ENCODE data around the gene NUP188. TPM values are rescaled to one million over a fixed set of nuclear protein-coding genes. Genes with fewer than 3 reads are reported as not detected.

Gene NUP188
- total and polyA plus RNA-seq, 12 donors: 12.7 to 27.3 (median 19.9) TPM

DNA sequence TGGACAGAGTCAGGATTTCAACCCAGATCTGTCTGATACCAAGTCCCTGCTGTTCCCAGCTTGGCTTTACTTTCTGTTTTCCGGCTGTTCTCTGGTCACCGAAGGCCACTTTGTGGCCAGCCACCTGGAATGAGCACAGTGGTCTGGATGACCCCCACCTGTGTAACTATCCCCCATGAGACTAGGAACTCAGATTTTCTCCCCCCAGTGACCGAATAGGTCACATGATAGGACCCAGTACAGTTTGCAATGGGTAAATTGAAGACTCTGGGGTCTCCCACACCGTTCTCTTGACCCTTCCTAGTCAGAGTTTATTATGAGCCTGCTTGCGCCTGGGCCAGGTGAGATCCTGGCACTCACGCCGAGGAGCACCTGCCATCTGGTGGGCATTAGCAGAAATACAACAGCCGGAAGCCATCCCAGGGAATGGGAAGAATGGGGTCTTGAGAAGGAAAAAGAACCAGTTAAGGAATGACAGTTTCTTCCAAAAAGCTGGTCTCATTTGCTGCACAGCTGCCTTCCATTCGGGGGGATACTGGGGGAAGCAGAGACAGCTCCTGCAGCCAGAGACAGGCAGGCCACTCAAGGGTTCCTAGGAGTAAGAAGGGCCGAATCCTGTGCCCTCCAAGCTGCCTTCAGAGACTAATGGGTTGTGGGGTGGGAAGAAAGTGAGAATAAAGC, 19.6 kb upstream of the NUP188 start:
- intact Hi-C loops (cut with DNase I): loop anchor here (1.0 to 5.0 kb wide), 3 partner anchors 46 to 65 kb away; partner anchors contain the start of genes KYAT1 (in 2 of the 10) and LRRC8A (in 2 of the 10)
- Histone ChIP-seq H3K27me3 (no peaks in the 10 kb centered on the region), H3K27ac (no peak overlapping the region), H3K4me3 (no peak overlapping the region), H3K4me1 (peaks cover 0 to 13% (median 8%) of the 10 kb centered on the region in 9 donors), H3K36me3 (peaks cover 0 to 2% (median 0%) of the 10 kb centered on the region in 9 donors), H3K9me3 (no peaks in the 10 kb centered on the region)
- ATAC-seq (peak; percentile 56 to 86 (median 80)), DNase-seq (peak in 1 of 2 donors; percentile 54)
- 32% methylated on average over 10 of the region's 10 CpGs for WGBS, 2 donors
- TF ChIP-seq, protein P1, sequence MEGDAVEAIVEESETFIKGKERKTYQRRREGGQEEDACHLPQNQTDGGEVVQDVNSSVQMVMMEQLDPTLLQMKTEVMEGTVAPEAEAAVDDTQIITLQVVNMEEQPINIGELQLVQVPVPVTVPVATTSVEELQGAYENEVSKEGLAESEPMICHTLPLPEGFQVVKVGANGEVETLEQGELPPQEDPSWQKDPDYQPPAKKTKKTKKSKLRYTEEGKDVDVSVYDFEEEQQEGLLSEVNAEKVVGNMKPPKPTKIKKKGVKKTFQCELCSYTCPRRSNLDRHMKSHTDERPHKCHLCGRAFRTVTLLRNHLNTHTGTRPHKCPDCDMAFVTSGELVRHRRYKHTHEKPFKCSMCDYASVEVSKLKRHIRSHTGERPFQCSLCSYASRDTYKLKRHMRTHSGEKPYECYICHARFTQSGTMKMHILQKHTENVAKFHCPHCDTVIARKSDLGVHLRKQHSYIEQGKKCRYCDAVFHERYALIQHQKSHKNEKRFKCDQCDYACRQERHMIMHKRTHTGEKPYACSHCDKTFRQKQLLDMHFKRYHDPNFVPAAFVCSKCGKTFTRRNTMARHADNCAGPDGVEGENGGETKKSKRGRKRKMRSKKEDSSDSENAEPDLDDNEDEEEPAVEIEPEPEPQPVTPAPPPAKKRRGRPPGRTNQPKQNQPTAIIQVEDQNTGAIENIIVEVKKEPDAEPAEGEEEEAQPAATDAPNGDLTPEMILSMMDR (IDR thresholded peaks at IDR 0.05): peak; percentile 64 to 95 (median 85)

- no peaks in the 10 kb centered on the region for H3K9me3 ChIP-seq
- H3K4me3 ChIP-seq: no peak overlapping the region
- ATAC-seq (no peak), DNase-seq (no peak)
- H3K36me3 ChIP-seq: peaks cover 0 to 6% (median 0%) of the 10 kb centered on the region in 9 donors
- 85 to 90% methylated on average over 2 of the region's 2 CpGs for WGBS, 2 donors
- no peaks in the 10 kb centered on the region for H3K27me3 ChIP-seq
- intact Hi-C loops (cut with DNase I): loop anchor here in 7 of 10 donors (1.0 to 5.0 kb wide), 3 partner anchors 46 to 66 kb away; partner anchors contain the start of genes KYAT1 (in 2 of the 7) and LRRC8A (in 2 of the 7)
- TF ChIP-seq, protein P1 (IDR thresholded peaks at IDR 0.05): no peak
- H3K4me1 ChIP-seq: peaks cover 0 to 8% (median 4%) of the 10 kb centered on the region in 9 donors
- no peak overlapping the region for H3K27ac ChIP-seq
Measured at GRCh38 chr9:128928624-128929023, 18.9 kb upstream of the NUP188 start.

GRCh38 chr9:128929560-128929959, 17.9 kb upstream of the NUP188 start:
- H3K36me3 ChIP-seq: peaks cover 0 to 15% (median 0%) of the 10 kb centered on the region in 9 donors
- peaks cover 0 to 8% (median 4%) of the 10 kb centered on the region in 9 donors for H3K4me1 ChIP-seq
- no peak for ATAC-seq
- H3K27me3 ChIP-seq: no peaks in the 10 kb centered on the region
- intact Hi-C loops (cut with DNase I): loop anchor here in 3 of 10 donors (2.0 to 5.0 kb wide), 2 partner anchors 47 to 67 kb away; partner anchors contain the start of genes KYAT1 (in 2 of the 3) and LRRC8A (in 2 of the 3)
- no peak overlapping the region for H3K27ac ChIP-seq
- H3K9me3 ChIP-seq: no peaks in the 10 kb centered on the region
- DNase-seq: no peak
- no peak overlapping the region for H3K4me3 ChIP-seq
- WGBS, 2 donors: 90% methylated on average over 4 of the region's 4 CpGs
- TF ChIP-seq, protein P1 (IDR thresholded peaks at IDR 0.05): no peak

- Histone ChIP-seq H3K27ac (no peak overlapping the region), H3K4me1 (no peaks in the 10 kb centered on the region), H3K9me3 (no peaks in the 10 kb centered on the region), H3K36me3 (peaks cover 0 to 40% (median 0%) of the 10 kb centered on the region in 9 donors), H3K4me3 (no peak overlapping the region), H3K27me3 (no peaks in the 10 kb centered on the region)
- DNase-seq (no peak), ATAC-seq (no peak)
- 85 to 87% methylated on average over 5 of the region's 5 CpGs for WGBS, 2 donors
- TF ChIP-seq, protein P1 (IDR thresholded peaks at IDR 0.05): no peak
- intact Hi-C loops (cut with DNase I): no loop called here
Measured at GRCh38 chr9:128933731-128934130, 13.8 kb upstream of the NUP188 start.
